Transverse colon (tissue), 4 donors: ENCODE data around the gene GPRIN3.

Experiments
- POLR2AphosphoS5 ChIP-seq, 3 donors: sonication (generic); formaldehyde crosslinking; IDR thresholded peaks; one replicate each; pipeline ENCODE4 v1.6.1; 2016; ENCODE audit warnings: antibody characterized with exemption in 3 of 3
- TF ChIP-seq, protein P1 (sequence below), 5 experiments: fragments of 200-600 bp in 3 of 5; fragments of 450-650 bp in 2 of 5; sonication (generic) in 3 of 5; IDR thresholded peaks; 1 replicate in 2 of 5; 2 replicates in 3 of 5; pipeline ENCODE4 v1.5.1; 2016 to 2017; ENCODE audit warnings: antibody characterized with exemption in 5 of 5, inconsistent platforms in 3 of 5, mild to moderate bottlenecking in 2 of 5, moderate library complexity in 1 of 5

DNA sequence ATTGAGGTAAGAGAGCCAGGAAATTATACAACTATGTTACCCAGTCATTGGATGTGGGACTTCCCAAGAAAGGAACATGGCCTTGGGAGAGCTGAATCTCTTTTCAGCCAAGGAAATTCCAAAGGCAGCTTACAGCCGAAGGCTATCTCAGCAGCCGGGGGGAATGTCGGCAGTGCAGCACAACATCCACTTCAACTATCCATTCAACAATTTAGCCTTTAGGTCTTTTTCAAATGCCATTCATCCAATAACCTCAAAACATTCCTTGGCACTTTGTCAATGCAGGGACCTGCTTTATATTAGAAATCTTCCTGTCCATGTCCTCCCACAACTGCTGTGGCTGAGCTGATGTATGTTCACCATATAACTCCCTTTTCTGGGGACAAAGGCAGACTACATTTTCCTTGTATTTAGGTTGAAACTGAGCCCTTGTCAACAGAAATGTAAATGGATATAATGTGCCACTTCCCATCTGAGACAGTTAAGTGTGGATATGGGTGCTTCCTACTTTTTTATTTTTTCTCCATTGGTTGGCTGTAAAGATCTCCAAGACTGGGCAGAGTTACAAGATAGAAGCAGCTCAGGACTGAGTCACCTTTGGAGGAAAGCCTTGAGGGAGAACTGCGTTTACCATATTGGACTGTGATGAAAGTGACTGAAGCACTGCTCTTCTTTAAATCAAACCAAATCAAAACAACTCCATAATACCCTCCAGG, 94.8 kb downstream of the GPRIN3 start:
- TF ChIP-seq, protein P1, sequence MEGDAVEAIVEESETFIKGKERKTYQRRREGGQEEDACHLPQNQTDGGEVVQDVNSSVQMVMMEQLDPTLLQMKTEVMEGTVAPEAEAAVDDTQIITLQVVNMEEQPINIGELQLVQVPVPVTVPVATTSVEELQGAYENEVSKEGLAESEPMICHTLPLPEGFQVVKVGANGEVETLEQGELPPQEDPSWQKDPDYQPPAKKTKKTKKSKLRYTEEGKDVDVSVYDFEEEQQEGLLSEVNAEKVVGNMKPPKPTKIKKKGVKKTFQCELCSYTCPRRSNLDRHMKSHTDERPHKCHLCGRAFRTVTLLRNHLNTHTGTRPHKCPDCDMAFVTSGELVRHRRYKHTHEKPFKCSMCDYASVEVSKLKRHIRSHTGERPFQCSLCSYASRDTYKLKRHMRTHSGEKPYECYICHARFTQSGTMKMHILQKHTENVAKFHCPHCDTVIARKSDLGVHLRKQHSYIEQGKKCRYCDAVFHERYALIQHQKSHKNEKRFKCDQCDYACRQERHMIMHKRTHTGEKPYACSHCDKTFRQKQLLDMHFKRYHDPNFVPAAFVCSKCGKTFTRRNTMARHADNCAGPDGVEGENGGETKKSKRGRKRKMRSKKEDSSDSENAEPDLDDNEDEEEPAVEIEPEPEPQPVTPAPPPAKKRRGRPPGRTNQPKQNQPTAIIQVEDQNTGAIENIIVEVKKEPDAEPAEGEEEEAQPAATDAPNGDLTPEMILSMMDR (IDR thresholded peaks at IDR 0.05), result no peak
- TF ChIP-seq POLR2AphosphoS5 (IDR thresholded peaks at IDR 0.05), result no peak
